Kidney tubule cell (primary cell): ENCODE results near the gene FRYL.
"Not testable (repeated sequence)": the region's sequence is repeated elsewhere in the genome, so short reads cannot be mapped to it uniquely, and the experiment has no call there.

Experiments used
- DNase-seq: peaks from one replicate; pipeline ENCODE4 v3.0.0-alpha.2; 2018; ENCODE audit warnings: low spot score

Gene FRYL

GRCh38 chr4:48746608-48747362, 33.3 kb downstream of the FRYL start:
- DNase-seq, result no peak

GRCh38 chr4:48745223-48745622, 34.9 kb downstream of the FRYL start:
- not testable (repeated sequence) for DNase-seq

GRCh38 chr4:48742412-48742811, 37.7 kb downstream of the FRYL start:
- DNase-seq, result peak; percentile 22

GRCh38 chr4:48739560-48740019, 40.5 kb downstream of the FRYL start:
- peak; percentile 83 for DNase-seq

- no peak for DNase-seq
Observed at GRCh38 chr4:48738856-48739255, 41.2 kb downstream of the FRYL start.

GRCh38 chr4:48728906-48729496, 51.1 kb downstream of the FRYL start:
- not testable (repeated sequence) for DNase-seq

GRCh38 chr4:48727666-48728459, 52.2 kb downstream of the FRYL start:
- peak; percentile 66 for DNase-seq

- DNase-seq, result no peak
Observed at GRCh38 chr4:48725414-48725813, 54.7 kb downstream of the FRYL start.

GRCh38 chr4:48722509-48723446, 57.3 kb downstream of the FRYL start:
- no peak for DNase-seq

GRCh38 chr4:48720459-48720858, 59.6 kb downstream of the FRYL start:
- no peak for DNase-seq

GRCh38 chr4:48718818-48719465, 61.1 kb downstream of the FRYL start:
- DNase-seq, result no peak

- DNase-seq, result not testable (repeated sequence)
Observed at GRCh38 chr4:48716285-48716684, 63.8 kb downstream of the FRYL start.

- no peak for DNase-seq
Observed at GRCh38 chr4:48710446-48711209, 69.5 kb downstream of the FRYL start.

- no peak for DNase-seq
Observed at GRCh38 chr4:48709901-48710300, 70.2 kb downstream of the FRYL start.

GRCh38 chr4:48708610-48709009, 71.5 kb downstream of the FRYL start:
- no peak for DNase-seq

GRCh38 chr4:48706736-48707135, 73.3 kb downstream of the FRYL start:
- DNase-seq, result peak; percentile 66

- no peak for DNase-seq
Observed at GRCh38 chr4:48705609-48706008, 74.5 kb downstream of the FRYL start.

- no peak for DNase-seq
Observed at GRCh38 chr4:48704091-48704802, 75.8 kb downstream of the FRYL start.

GRCh38 chr4:48699475-48699874, 80.6 kb downstream of the FRYL start:
- no peak for DNase-seq
